Activated CD4-positive, alpha-beta T cell treated with anti-CD3 and anti-CD28 coated beads, Interleukin-2, amount 10 ng/mL, durations not matched to agents 7 days and 5 days (primary cell): ENCODE data around the gene PRR15L. TPM values are rescaled to one million over a fixed set of nuclear protein-coding genes. Genes with fewer than 3 reads are reported as not detected.

Experiments
- CTCF ChIA-PET: fragments of 350-600 bp; sonication (Branson Sonifier 250); formaldehyde crosslinking; loops from one replicate; lab custom pipeline; 2021; ENCODE audit warnings: antibody characterized with exemption; lab: Charles Lee
- POLR2A ChIA-PET: fragments of 350-600 bp; sonication (Branson Sonifier 250); formaldehyde crosslinking; loops from one replicate; lab custom pipeline; 2021; ENCODE audit warnings: antibody characterized with exemption; lab: Charles Lee
- DNase-seq: peaks from one replicate; pipeline ENCODE4 v3.0.0-alpha.2; 2020
- H3K27ac Mint-ChIP-seq: one replicate; pipeline ENCODE4 v1.8.0; 2021; ENCODE audit warnings: mild to moderate bottlenecking, moderate library complexity, mixed read lengths
- H3K27me3 Mint-ChIP-seq: one replicate; pipeline ENCODE4 v1.8.0; 2021; ENCODE audit warnings: mixed read lengths
- H3K36me3 Mint-ChIP-seq: one replicate; pipeline ENCODE4 v1.8.0; 2021; ENCODE audit warnings: low read depth, mixed read lengths
- H3K4me1 Mint-ChIP-seq: one replicate; pipeline ENCODE4 v1.8.0; 2021; ENCODE audit warnings: mixed read lengths
- H3K4me3 Mint-ChIP-seq: one replicate; pipeline ENCODE4 v1.8.0; 2021; ENCODE audit warnings: mild to moderate bottlenecking, moderate library complexity, mixed read lengths
- H3K9me3 Mint-ChIP-seq: one replicate; pipeline ENCODE4 v1.8.0; 2021; ENCODE audit warnings: mixed read lengths
- total RNA-seq, 2 experiments: library from RNA; stranded (reverse); gene quantifications; one replicate each; pipeline ENCODE4 v1.2.3, GENCODE V29; 2021

Gene PRR15L
- total RNA-seq, 2 experiments from 2014 or later = not detected

GRCh38 chr17:47905221-47905733 is 52.4 kb downstream of the PRR15L start:
- no peak overlapping the region for H3K4me3 Mint-ChIP-seq
- no peak overlapping the region for H3K27ac Mint-ChIP-seq
- no peak for DNase-seq
- H3K9me3 Mint-ChIP-seq = no peaks in the 10 kb centered on the region
- H3K27me3 Mint-ChIP-seq = no peaks in the 10 kb centered on the region
- peaks cover 20% of the 10 kb centered on the region for H3K4me1 Mint-ChIP-seq
- H3K36me3 Mint-ChIP-seq = peaks cover 29% of the 10 kb centered on the region
- CTCF ChIA-PET = interaction anchor here (1.1 to 2.7 kb wide), 5 partner anchors 10 to 64 kb away, joined by 3 to 8 read pairs (median 7); partner anchors contain the start of genes SCRN2 and SP2
- POLR2A ChIA-PET = no interaction called here

GRCh38 chr17:47902039-47902744 is 55.5 kb downstream of the PRR15L start:
- H3K4me3 Mint-ChIP-seq = no peak overlapping the region
- no peaks in the 10 kb centered on the region for H3K27me3 Mint-ChIP-seq
- no peak overlapping the region for H3K27ac Mint-ChIP-seq
- H3K4me1 Mint-ChIP-seq = peaks cover 30% of the 10 kb centered on the region
- H3K36me3 Mint-ChIP-seq = peaks cover 38% of the 10 kb centered on the region
- ChIA-PET CTCF (interaction anchor here (0.8 to 1.7 kb wide), 3 partner anchors 16 to 68 kb away, joined by 3 read pairs; partner anchors contain the start of gene CDK5RAP3), POLR2A (no interaction called here)
- DNase-seq = no peak
- no peaks in the 10 kb centered on the region for H3K9me3 Mint-ChIP-seq

Other genes starting within 250 kb of the PRR15L start
- 10 to 100 TPM; 13.8 to 16.0 TPM for gene TBX21, start 224.6 kb downstream of the PRR15L start, total RNA-seq
- gene OSBPL7, start 136.1 kb downstream of the PRR15L start, total RNA-seq = 10 to 100 TPM; 40.8 to 43.8 TPM
- gene MRPL10, start 126.3 kb downstream of the PRR15L start, total RNA-seq = 10 to 100 TPM; 46.9 to 51.9 TPM
- 1 to 10 TPM in 1 of 2 experiments, under 1 TPM in 1; 0.79 to 1.4 TPM for gene LRRC46, start 126.2 kb downstream of the PRR15L start, total RNA-seq
- gene SCRN2, start 116.6 kb downstream of the PRR15L start, total RNA-seq = 10 to 100 TPM; 26.8 to 33.2 TPM
- gene SP6, start 106.7 kb downstream of the PRR15L start, total RNA-seq = not detected
- 10 to 100 TPM; 27.6 to 33.8 TPM for gene SP2, start 61.6 kb downstream of the PRR15L start, total RNA-seq
- 10 to 100 TPM; 30.9 to 36.5 TPM for gene PNPO, start 16.3 kb downstream of the PRR15L start, total RNA-seq
- gene CDK5RAP3, start 13.2 kb upstream of the PRR15L start, total RNA-seq = 100 to 1,000 TPM; 212 to 213 TPM
- 1 to 10 TPM; 3.4 to 4.0 TPM for gene COPZ2, start 79.9 kb upstream of the PRR15L start, total RNA-seq
- gene NFE2L1, start 90.5 kb upstream of the PRR15L start, total RNA-seq = 10 to 100 TPM; 53.2 to 65.9 TPM
- 10 to 100 TPM; 63.6 to 64.8 TPM for gene CBX1, start 143.6 kb upstream of the PRR15L start, total RNA-seq
- 10 to 100 TPM; 21.2 to 22.4 TPM for gene SNX11, start 149.9 kb upstream of the PRR15L start, total RNA-seq